Pancreas (tissue), 10 donors: ENCODE results near the gene DIP2A. TPM values are rescaled to one million over a fixed set of nuclear protein-coding genes. Genes with fewer than 3 reads are reported as not detected.
A peak's percentile ranks its signal among the peaks of the same experiment; 100 is the strongest.

ENCODE experiments used
- ATAC-seq, 4 donors: fragments of 200-7000 bp; cut with Tn5 transposase; one replicate each; pipeline versions ENCODE4 v1.8.0 to v1.9.1; 2020; ENCODE audit warnings: mild to moderate bottlenecking in 4 of 4, moderate library complexity in 4 of 4
- DNase-seq, 6 donors: peaks; one replicate each; pipeline ENCODE4 v3.0.0-alpha.2; 2020
- FAIRE-seq: peaks from 2 replicates; lab custom pipeline; 2012; peaks lifted over from hg19 to GRCh38; lab: Jason Lieb, UNC
- H3K27ac ChIP-seq, 4 donors: fragments of 200-600 bp; sonication (generic); 1 replicate in 3 of 4; 2 replicates in 1 of 4; pipeline versions ENCODE4 v1.5.0 to v1.8.0; 2020
- H3K27me3 ChIP-seq, 4 donors: fragments of 200-600 bp; one replicate each; pipeline ENCODE4 v1.8.0; 2021
- H3K36me3 ChIP-seq, 3 donors: fragments of 200-600 bp; sonication (generic) in 1 of 3; one replicate each; pipeline versions ENCODE4 v1.5.0 to v1.8.0; 2020 to 2021
- H3K4me1 ChIP-seq, 3 donors: fragments of 200-600 bp; one replicate each; pipeline ENCODE4 v1.8.0; 2021
- H3K4me3 ChIP-seq, 4 donors: fragments of 200-600 bp; sonication (generic) in 2 of 4; one replicate each; pipeline versions ENCODE4 v1.5.0 to v1.8.0; 2020 to 2021
- H3K9me3 ChIP-seq, 4 donors: fragments of 200-600 bp; one replicate each; pipeline ENCODE4 v1.8.0; 2021
- WGBS, 2 donors: extraction: QIAGEN DNeasy Blood & Tissue Kit; methylation state at CpG; one replicate each; pipeline ENCODE4 v1.1.7; 2013; 5-methylcytosine and 5-hydroxymethylcytosine counted together
- intact Hi-C, 3 donors: fragments of 100-400 bp; cut with DNase I; formaldehyde crosslinking; loops; one replicate each; pipeline versions ENCODE4 v1.11.1 to v1.14.2; 2022
- polyA plus RNA-seq, 2 donors: library from polyadenylated mRNA; stranded (reverse); fragments of 200-250 nt; gene quantifications; one replicate each; pipeline ENCODE4 v1.2.3, GENCODE V29; 2013
- total RNA-seq, 6 donors: library from RNA; stranded (reverse); fragmentation: NEBNext Ultra II Directional in 4 of 6; extraction: Animal tissue kit (Norgen Biotek cat#: 25700) in 4 of 6; gene quantifications; one replicate each; pipeline versions ENCODE4 v1.2.1 to v1.2.4, GENCODE V29; 2021 to 2023
- TF ChIP-seq, protein P1 (sequence below), 4 donors: fragments of 200-600 bp; sonication (generic) in 3 of 4; IDR thresholded peaks; one replicate each; pipeline versions ENCODE4 v1.5.0 to v1.8.0; 2021; ENCODE audit warnings: antibody characterized with exemption in 4 of 4
- donor health status: healthy with polysubstance abuse.
- donor health status: DM: no; HTN: no; CAD: no; lungs with moderate emphysema.
- donor health status: DM: no; HTN: no; CAD: no.
- donor health status: control.
- donor health status: control.
- donor health status: Bipolar disorder and iron deficiency.
- donor health status: DM: yes; HTN: yes; CAD: no.
- donor health status: DM: no; HTN: no; CAD: no.
- donor health status: DM: no; HTN: no; CAD: no.
- donor health status: DM: yes; HTN: yes; CAD: no.

DIP2A gene
- total and polyA plus RNA-seq, 8 donors, result 12.1 to 28.7 (median 18.4) TPM

DNA sequence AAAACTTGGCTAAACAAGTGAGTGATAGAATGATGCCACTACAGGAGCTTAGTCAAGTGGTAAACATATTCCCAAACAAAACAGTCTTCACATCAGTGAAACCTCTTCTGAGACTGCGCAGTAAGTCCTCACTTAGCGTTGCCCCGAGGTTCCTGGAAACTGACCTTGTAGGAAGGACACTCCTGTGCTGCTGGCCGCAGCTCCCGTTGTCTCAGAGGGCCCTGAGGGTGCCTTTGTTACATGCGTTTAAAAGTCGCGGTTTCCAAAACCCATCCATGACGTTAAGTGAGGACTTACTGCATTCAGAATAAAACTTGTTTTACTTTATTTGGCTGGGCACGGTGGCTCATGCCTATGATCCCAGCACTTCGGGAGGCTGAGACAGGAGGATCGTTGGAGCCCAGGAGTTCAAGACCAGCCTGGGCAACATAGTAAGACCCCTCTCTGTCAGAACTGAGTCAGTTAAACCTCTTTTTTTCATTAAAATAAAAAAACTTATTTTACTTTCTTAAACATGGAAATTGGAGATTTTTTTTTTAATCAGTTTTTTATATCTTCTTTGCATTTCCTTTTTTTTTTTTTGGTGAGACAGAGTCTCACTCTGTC lies 36.0 kb upstream of the DIP2A start:
- TF ChIP-seq, protein P1, sequence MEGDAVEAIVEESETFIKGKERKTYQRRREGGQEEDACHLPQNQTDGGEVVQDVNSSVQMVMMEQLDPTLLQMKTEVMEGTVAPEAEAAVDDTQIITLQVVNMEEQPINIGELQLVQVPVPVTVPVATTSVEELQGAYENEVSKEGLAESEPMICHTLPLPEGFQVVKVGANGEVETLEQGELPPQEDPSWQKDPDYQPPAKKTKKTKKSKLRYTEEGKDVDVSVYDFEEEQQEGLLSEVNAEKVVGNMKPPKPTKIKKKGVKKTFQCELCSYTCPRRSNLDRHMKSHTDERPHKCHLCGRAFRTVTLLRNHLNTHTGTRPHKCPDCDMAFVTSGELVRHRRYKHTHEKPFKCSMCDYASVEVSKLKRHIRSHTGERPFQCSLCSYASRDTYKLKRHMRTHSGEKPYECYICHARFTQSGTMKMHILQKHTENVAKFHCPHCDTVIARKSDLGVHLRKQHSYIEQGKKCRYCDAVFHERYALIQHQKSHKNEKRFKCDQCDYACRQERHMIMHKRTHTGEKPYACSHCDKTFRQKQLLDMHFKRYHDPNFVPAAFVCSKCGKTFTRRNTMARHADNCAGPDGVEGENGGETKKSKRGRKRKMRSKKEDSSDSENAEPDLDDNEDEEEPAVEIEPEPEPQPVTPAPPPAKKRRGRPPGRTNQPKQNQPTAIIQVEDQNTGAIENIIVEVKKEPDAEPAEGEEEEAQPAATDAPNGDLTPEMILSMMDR (IDR thresholded peaks at IDR 0.05), result no peak
- Histone ChIP-seq H3K36me3 (peaks cover 0 to 5% (median 4%) of the 10 kb centered on the region in 3 donors), H3K27me3 (no peaks in the 10 kb centered on the region), H3K27ac (no peak overlapping the region), H3K4me1 (no peaks in the 10 kb centered on the region), H3K4me3 (no peak overlapping the region), H3K9me3 (no peaks in the 10 kb centered on the region)
- ATAC-seq (no peak), FAIRE-seq (no peak), DNase-seq (no peak)
- WGBS, 2 donors, result 95 to 97% methylated on average over 12 of the region's 12 CpGs
- intact Hi-C loops, result no loop called here

DNA sequence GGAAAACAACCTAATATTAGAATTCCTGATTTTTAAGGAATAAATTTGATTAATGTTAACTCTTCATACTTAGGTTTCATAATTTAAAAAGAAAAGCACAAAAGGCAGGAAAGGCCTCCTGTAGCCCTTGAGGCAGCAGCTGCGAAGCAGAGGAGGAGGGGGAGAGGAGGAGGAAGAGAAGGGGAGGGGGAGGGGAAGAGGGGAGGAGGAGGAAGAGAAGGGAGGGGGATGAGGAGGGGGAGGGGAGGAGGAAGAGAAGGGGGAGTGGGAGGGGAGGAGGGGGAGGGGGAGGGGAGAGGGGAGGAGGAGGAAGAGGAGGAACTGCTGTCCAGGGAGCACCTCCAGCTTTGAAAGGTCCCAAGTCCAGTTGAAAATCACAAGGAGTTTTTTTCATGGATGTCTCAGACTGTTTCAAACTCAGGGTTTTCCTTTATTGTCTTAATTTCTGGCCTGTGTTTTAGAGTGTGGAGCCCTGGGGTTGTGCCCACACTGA lies 35.1 kb upstream of the DIP2A start:
- peaks cover 0 to 12% (median 5%) of the 10 kb centered on the region in 3 donors for H3K36me3 ChIP-seq
- TF ChIP-seq, protein P1 (IDR thresholded peaks at IDR 0.05), result no peak

DNA sequence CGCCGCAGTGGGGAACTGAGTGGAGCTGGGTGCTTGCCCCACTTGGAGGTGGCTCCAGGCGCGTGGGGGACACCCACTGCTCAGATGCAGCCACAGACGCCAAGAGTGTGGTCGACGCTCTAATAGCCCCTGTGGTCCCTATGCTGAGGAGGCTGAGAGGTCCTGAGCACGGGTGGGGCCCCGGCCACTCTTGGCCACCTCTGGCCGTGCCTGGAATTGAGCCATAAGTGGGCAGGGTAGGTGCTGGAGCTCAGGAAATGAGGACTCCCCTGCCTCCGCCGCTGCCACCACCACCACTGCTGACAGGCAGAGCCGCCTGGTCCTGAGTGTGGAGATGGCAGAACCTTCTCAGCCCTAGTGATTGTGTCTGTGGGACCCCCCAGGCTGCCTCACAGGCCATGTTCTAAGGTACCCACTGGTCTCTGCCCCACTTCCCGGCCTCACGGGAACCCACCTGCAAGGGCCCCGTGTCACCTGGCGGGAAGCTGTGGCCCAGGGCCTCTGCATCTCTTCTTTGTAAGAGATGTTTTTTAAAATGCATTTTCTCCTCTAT lies 34.6 kb upstream of the DIP2A start:
- Histone ChIP-seq H3K4me3 (no peak overlapping the region), H3K36me3 (peaks cover 0 to 13% (median 5%) of the 10 kb centered on the region in 3 donors), H3K9me3 (no peaks in the 10 kb centered on the region), H3K27ac (no peak overlapping the region), H3K4me1 (no peaks in the 10 kb centered on the region), H3K27me3 (no peaks in the 10 kb centered on the region)
- TF ChIP-seq, protein P1 (IDR thresholded peaks at IDR 0.05), result no peak
- 88 to 89% methylated on average over 17 of the region's 17 CpGs for WGBS, 2 donors
- DNase-seq (no peak), ATAC-seq (peak in 1 of 4 donors; percentile 14), FAIRE-seq (no peak)
- intact Hi-C loops, result no loop called here

More for the DNA sequence above, 35.1 kb upstream of the DIP2A start:
- WGBS, 2 donors, result 86 to 87% methylated on average over 1 of the region's 1 CpG
- no peak for DNase-seq
- Histone ChIP-seq H3K4me3 (no peak overlapping the region), H3K27me3 (no peaks in the 10 kb centered on the region), H3K4me1 (no peaks in the 10 kb centered on the region), H3K9me3 (no peaks in the 10 kb centered on the region), H3K27ac (no peak overlapping the region)
- no peak for ATAC-seq
- intact Hi-C loops, result no loop called here
- no peak for FAIRE-seq

DNA sequence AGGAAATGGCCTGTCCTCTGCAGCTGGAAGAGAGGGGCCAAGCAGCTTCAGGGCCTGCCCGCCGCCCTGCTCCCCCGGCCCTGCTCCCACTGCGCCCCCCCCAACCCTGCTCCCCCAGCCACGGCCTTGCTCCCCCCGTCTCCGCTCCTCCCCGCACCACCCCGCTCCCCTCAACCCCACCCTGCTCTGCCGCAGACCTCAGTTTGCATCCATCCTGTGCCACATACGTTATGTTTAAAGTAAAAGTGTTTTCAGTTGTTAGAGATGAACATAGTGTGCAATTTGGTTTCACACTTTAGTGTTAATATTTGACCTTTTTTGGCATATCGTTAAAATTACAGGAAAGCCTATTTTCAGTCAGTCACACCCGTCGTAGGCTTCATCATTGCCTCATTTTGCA lies 34.1 kb upstream of the DIP2A start:
- 90 to 91% methylated on average over 13 to 14 of the region's 14 CpGs for WGBS, 2 donors
- H3K27me3 ChIP-seq, result no peaks in the 10 kb centered on the region
- FAIRE-seq (no peak), ATAC-seq (no peak), DNase-seq (no peak)
- intact Hi-C loops, result no loop called here
- H3K27ac ChIP-seq, result no peak overlapping the region
- H3K4me3 ChIP-seq, result no peak overlapping the region
- TF ChIP-seq, protein P1 (IDR thresholded peaks at IDR 0.05), result no peak
- no peaks in the 10 kb centered on the region for H3K4me1 ChIP-seq
- H3K9me3 ChIP-seq, result no peaks in the 10 kb centered on the region
- peaks cover 0 to 13% (median 5%) of the 10 kb centered on the region in 3 donors for H3K36me3 ChIP-seq

DNA sequence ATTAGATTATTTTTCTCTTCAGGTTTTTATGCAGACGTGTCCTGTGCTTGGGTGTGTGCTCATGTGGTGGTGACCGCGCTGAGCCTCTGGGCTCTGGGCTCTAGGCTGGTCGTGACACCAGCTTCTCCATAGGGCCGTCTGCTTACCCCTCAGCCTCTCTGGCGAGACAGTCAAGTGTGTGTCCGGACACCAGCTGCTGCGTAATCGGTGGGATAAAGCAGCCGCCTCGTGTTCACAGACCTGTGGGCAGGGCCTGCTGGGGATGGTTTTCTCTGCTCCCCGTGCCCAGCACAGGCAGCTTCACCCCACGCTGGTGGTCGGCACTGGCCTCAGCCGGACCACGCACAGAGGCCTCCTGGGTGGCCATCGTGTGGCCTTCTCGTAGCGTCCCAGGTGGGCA lies 33.6 kb upstream of the DIP2A start:
- TF ChIP-seq, protein P1 (IDR thresholded peaks at IDR 0.05), result no peak
- Histone ChIP-seq H3K27me3 (no peaks in the 10 kb centered on the region), H3K36me3 (peaks cover 0 to 13% (median 5%) of the 10 kb centered on the region in 3 donors), H3K9me3 (no peaks in the 10 kb centered on the region), H3K27ac (no peak overlapping the region), H3K4me3 (no peak overlapping the region), H3K4me1 (no peaks in the 10 kb centered on the region)
- 94 to 96% methylated on average over 19 of the region's 19 CpGs for WGBS, 2 donors
- FAIRE-seq (no peak), DNase-seq (no peak), ATAC-seq (no peak)
- intact Hi-C loops, result no loop called here
